ENCODE data around the gene HNRNPDL. TPM values are rescaled to one million over a fixed set of nuclear protein-coding genes. Genes with fewer than 3 reads are reported as not detected.
"Not testable (repeated sequence)": the region's sequence is repeated elsewhere in the genome, so short reads cannot be mapped to it uniquely, and the experiment has no call there.

The HNRNPDL gene
- total RNA-seq, 2 donors from 2014 or later, result 95.5 to 137 TPM

DNA sequence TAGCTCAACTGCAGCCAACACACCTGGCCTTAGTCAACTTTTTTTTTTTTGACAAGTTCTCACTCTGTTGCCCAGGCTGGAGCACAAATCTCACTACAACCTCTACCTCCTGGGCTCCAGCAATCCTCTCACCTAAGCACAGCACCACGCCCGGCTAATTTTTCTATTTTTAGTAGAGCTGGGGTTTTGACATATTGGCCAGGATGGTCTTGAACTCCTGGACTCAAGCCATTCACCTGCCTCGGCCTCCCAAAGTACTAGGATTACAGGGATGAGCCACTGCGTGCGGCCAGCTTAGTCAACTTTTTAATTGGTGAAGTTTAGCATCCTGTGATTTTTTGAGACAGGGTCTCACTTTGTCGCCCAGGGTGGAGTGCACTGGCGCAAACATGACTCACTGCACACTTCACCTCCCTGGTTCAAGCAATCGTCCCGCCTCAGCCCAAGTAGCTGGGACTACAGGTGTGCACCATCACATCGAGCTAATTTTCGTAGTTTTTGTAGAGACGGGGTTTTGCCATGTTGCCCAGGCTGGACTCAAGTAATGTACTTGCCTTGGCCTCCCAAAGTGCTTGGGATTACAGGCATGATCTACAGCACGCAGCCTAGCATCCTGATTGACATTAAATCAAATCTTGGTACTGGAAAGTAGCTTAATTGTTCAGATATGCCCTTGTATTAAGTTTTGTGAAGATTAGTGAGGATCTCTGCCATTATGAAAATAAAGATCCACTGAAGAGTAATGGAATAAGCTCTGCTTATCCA is 8.3 kb downstream of the HNRNPDL start:
- no peak for DNase-seq
- peaks cover 6% of the 10 kb centered on the region for H3K36me3 ChIP-seq
- H3K9me3 ChIP-seq, result no peaks in the 10 kb centered on the region
- intact Hi-C loops (cut with DNase I), result no loop called here
- H3K4me1 ChIP-seq, result no peaks in the 10 kb centered on the region
- no peak overlapping the region for H3K4me3 ChIP-seq
- H3K27ac ChIP-seq, result no peak overlapping the region
- no peak for TF ChIP-seq CTCF (IDR thresholded peaks at IDR 0.05)
- H3K9ac ChIP-seq (ENCODE audit: low read depth in 2 of 2, low read length in 2 of 2), result no peak overlapping the region
- H3K27me3 ChIP-seq, result no peaks in the 10 kb centered on the region

DNA sequence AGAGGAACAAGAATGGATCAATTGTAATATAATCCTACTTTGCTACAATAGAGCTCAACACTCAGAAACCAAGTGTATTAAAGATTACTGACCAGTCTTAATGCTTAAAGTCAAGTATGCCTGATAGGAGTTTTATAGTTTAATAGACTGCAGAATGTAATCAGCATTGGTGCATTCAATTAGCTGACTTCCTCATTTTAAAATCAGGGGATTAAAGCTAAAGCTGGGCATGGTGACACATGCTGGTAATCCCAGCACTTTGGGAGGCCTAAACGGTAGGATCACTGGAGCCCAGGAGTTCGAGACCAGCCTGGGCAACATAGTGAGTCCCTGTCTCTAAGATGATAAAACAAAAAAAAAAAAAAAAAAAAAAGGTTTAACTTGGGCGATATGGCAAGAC is 10.8 kb downstream of the HNRNPDL start:
- Histone ChIP-seq H3K27ac (no peak overlapping the region), H3K9me3 (no peaks in the 10 kb centered on the region), H3K27me3 (no peaks in the 10 kb centered on the region), H3K4me1 (no peaks in the 10 kb centered on the region), H3K4me3 (no peak overlapping the region), H3K36me3 (no peaks in the 10 kb centered on the region), H3K9ac (ENCODE audit: low read depth in 2 of 2, low read length in 2 of 2) (no peak overlapping the region)
- TF ChIP-seq CTCF (IDR thresholded peaks at IDR 0.05), result no peak
- DNase-seq, result no peak
- intact Hi-C loops (cut with DNase I), result no loop called here

DNA sequence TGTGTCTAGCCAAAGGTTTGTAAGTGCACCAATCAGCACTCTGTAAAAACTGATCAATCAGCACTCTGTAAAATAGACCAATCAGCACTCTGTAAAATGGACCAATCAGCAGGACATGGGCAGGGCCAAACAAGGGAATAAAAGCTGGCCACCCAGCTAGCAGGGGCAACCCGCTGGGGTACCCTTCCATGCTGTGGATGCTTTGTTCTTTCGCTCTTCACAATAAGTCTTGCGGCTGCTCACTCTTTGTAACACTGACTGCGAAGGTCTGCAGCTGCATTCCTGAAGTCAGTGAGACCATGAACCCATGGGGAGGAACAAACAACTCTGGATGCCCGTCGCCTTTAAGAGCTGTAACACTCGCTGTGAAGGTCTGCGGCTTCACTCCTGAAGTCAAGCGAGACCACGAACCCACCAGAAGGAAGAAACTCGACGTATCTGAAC is 14.3 kb downstream of the HNRNPDL start:
- H3K4me3 ChIP-seq, result no peak overlapping the region
- no peak for TF ChIP-seq CTCF (IDR thresholded peaks at IDR 0.05)

GRCh38 chr4:82415061-82415460 is 15.2 kb downstream of the HNRNPDL start:
- H3K9me3 ChIP-seq; intact Hi-C loops (cut with DNase I): not testable (repeated sequence)

More for the DNA sequence above, 14.3 kb downstream of the HNRNPDL start:
- Histone ChIP-seq H3K36me3 (no peaks in the 10 kb centered on the region), H3K4me1 (no peaks in the 10 kb centered on the region), H3K9me3 (no peaks in the 10 kb centered on the region), H3K9ac (ENCODE audit: low read depth in 2 of 2, low read length in 2 of 2) (no peak overlapping the region), H3K27me3 (no peaks in the 10 kb centered on the region), H3K27ac (no peak overlapping the region)
- intact Hi-C loops (cut with DNase I), result no loop called here
- DNase-seq, result no peak

GRCh38 chr4:82403725-82404124 is 26.5 kb downstream of the HNRNPDL start:
- H3K36me3 ChIP-seq, result no peaks in the 10 kb centered on the region
- intact Hi-C loops (cut with DNase I), result no loop called here
- H3K9ac ChIP-seq (ENCODE audit: low read depth in 2 of 2, low read length in 2 of 2), result no peak overlapping the region
- no peak overlapping the region for H3K27ac ChIP-seq
- TF ChIP-seq CTCF (IDR thresholded peaks at IDR 0.05), result no peak
- H3K9me3 ChIP-seq, result no peaks in the 10 kb centered on the region
- no peak overlapping the region for H3K4me3 ChIP-seq
- no peak for DNase-seq
- H3K4me1 ChIP-seq, result no peaks in the 10 kb centered on the region
- H3K27me3 ChIP-seq, result no peaks in the 10 kb centered on the region

More at GRCh38 chr4:82415061-82415460, 15.2 kb downstream of the HNRNPDL start:
- H3K9ac ChIP-seq (ENCODE audit: low read depth in 2 of 2, low read length in 2 of 2); DNase-seq; H3K27ac ChIP-seq; H3K4me3 ChIP-seq; H3K4me1 ChIP-seq; H3K36me3 ChIP-seq; H3K27me3 ChIP-seq: not testable (repeated sequence)

GRCh38 chr4:82402196-82402775 is 28.0 kb downstream of the HNRNPDL start:
- no peaks in the 10 kb centered on the region for H3K36me3 ChIP-seq
- H3K4me1 ChIP-seq, result no peaks in the 10 kb centered on the region
- no peak overlapping the region for H3K27ac ChIP-seq
- DNase-seq, result no peak
- H3K4me3 ChIP-seq, result no peak overlapping the region
- intact Hi-C loops (cut with DNase I), result no loop called here
- H3K27me3 ChIP-seq, result no peaks in the 10 kb centered on the region
- no peak for TF ChIP-seq CTCF (IDR thresholded peaks at IDR 0.05)
- H3K9me3 ChIP-seq, result no peaks in the 10 kb centered on the region
- H3K9ac ChIP-seq (ENCODE audit: low read depth in 2 of 2, low read length in 2 of 2), result no peak overlapping the region
